CD4-positive, alpha-beta T cell treated with Interleukin-12 subunit alpha and Interleukin-12 subunit beta, for 1 hour (primary cell): ENCODE results near the gene CCNY.

Experiments
- DNase-seq: peaks from one replicate; pipeline ENCODE4 v3.0.0-alpha.2; 2020

CCNY gene

GRCh38 chr10:35598379-35598778 is 262.1 kb downstream of the CCNY start:
- no peak for DNase-seq

- DNase-seq = no peak
Measured at GRCh38 chr10:35600193-35600592, 263.9 kb downstream of the CCNY start.

- DNase-seq = no peak
Measured at GRCh38 chr10:35605191-35605590, 268.9 kb downstream of the CCNY start, which contains the start of gene GJD4. TSS of gene GJD4 (plus strand) at chr10:35605341. CDS start at chr10:35605568, 227 bp downstream.

- no peak for DNase-seq
Measured at GRCh38 chr10:35606430-35606829, 270.1 kb downstream of the CCNY start.

- no peak for DNase-seq
Measured at GRCh38 chr10:35607475-35608327, 271.4 kb downstream of the CCNY start.

GRCh38 chr10:35608328-35608672 is 272.0 kb downstream of the CCNY start:
- no peak for DNase-seq

GRCh38 chr10:35611750-35612149 is 275.4 kb downstream of the CCNY start:
- DNase-seq = no peak

GRCh38 chr10:35612385-35613106 is 276.2 kb downstream of the CCNY start:
- no peak for DNase-seq

- no peak for DNase-seq
Measured at GRCh38 chr10:35613107-35613440, 276.8 kb downstream of the CCNY start.

GRCh38 chr10:35613597-35614226 is 277.4 kb downstream of the CCNY start:
- no peak for DNase-seq

- no peak for DNase-seq
Measured at GRCh38 chr10:35614312-35614711, 278.0 kb downstream of the CCNY start.
